Measurements from ENCODE around the gene ADD3.
A peak's percentile ranks its signal among the peaks of the same experiment; 100 is the strongest.

Gene ADD3

GRCh38 chr10:109998513-109998912, 9.3 kb upstream of the ADD3 start:
- no peak for DNase-seq (ENCODE audit: low read depth in 4 of 4, low spot score in 1 of 4)

GRCh38 chr10:110002801-110003523, 4.8 kb upstream of the ADD3 start:
- DNase-seq (ENCODE audit: low read depth in 4 of 4, low spot score in 1 of 4), result no peak

GRCh38 chr10:110003524-110003885, 4.3 kb upstream of the ADD3 start:
- no peak for DNase-seq (ENCODE audit: low read depth in 4 of 4, low spot score in 1 of 4)

- no peak for DNase-seq (ENCODE audit: low read depth in 4 of 4, low spot score in 1 of 4)
Observed at GRCh38 chr10:110005719-110006118, 2.1 kb upstream of the ADD3 start.

- DNase-seq (ENCODE audit: low read depth in 4 of 4, low spot score in 1 of 4), result no peak
Observed at GRCh38 chr10:110006358-110007160, 1.2 kb upstream of the ADD3 start.

GRCh38 chr10:110007161-110007700, 553 bp upstream of the ADD3 start:
- peak; percentile 24 to 51 (median 32) for DNase-seq (ENCODE audit: low read depth in 4 of 4, low spot score in 1 of 4)

GRCh38 chr10:110008518-110009339, 945 bp downstream of the ADD3 start:
- DNase-seq (ENCODE audit: low read depth in 4 of 4, low spot score in 1 of 4), result peak in 2 of 4 experiments; percentile 15 to 21

- DNase-seq (ENCODE audit: low read depth in 4 of 4, low spot score in 1 of 4), result peak in 1 of 4 experiments; percentile 9
Observed at GRCh38 chr10:110009736-110010475, 2.1 kb downstream of the ADD3 start.

- DNase-seq (ENCODE audit: low read depth in 4 of 4, low spot score in 1 of 4), result no peak
Observed at GRCh38 chr10:110010486-110011378, 2.9 kb downstream of the ADD3 start.

- DNase-seq (ENCODE audit: low read depth in 4 of 4, low spot score in 1 of 4), result no peak
Observed at GRCh38 chr10:110011681-110012080, 3.9 kb downstream of the ADD3 start.

GRCh38 chr10:110013630-110014293, 6.0 kb downstream of the ADD3 start:
- DNase-seq (ENCODE audit: low read depth in 4 of 4, low spot score in 1 of 4), result no peak

GRCh38 chr10:110016039-110016438, 8.3 kb downstream of the ADD3 start:
- DNase-seq (ENCODE audit: low read depth in 4 of 4, low spot score in 1 of 4), result no peak

GRCh38 chr10:110017052-110017451, 9.3 kb downstream of the ADD3 start:
- DNase-seq (ENCODE audit: low read depth in 4 of 4, low spot score in 1 of 4), result no peak

- DNase-seq (ENCODE audit: low read depth in 4 of 4, low spot score in 1 of 4), result no peak
Observed at GRCh38 chr10:110017907-110018306, 10.1 kb downstream of the ADD3 start.

- DNase-seq (ENCODE audit: low read depth in 4 of 4, low spot score in 1 of 4), result no peak
Observed at GRCh38 chr10:110020265-110020664, 12.5 kb downstream of the ADD3 start.

- no peak for DNase-seq (ENCODE audit: low read depth in 4 of 4, low spot score in 1 of 4)
Observed at GRCh38 chr10:110022716-110023504, 15.1 kb downstream of the ADD3 start.

GRCh38 chr10:110023785-110024465, 16.1 kb downstream of the ADD3 start:
- no peak for DNase-seq (ENCODE audit: low read depth in 4 of 4, low spot score in 1 of 4)

GRCh38 chr10:110029450-110029849, 21.7 kb downstream of the ADD3 start:
- DNase-seq (ENCODE audit: low read depth in 4 of 4, low spot score in 1 of 4), result no peak
